ENCODE data around the gene SP4.

SP4 gene

GRCh38 chr7:21538936-21539495 is 111.1 kb downstream of the SP4 start:
- TF ChIP-seq EZH2 (IDR thresholded peaks at IDR 0.05; ENCODE audit: borderline replicate concordance, low read depth, low read length, severe bottlenecking) (no peak), CTCF (IDR thresholded peaks at IDR 0.05; ENCODE audit: borderline replicate concordance, extremely low read depth, low read length, poor library complexity, severe bottlenecking) (no peak)
- H3K4me3 ChIP-seq (ENCODE audit: low read depth in 1 of 2, low read length in 2 of 2) = no peak overlapping the region
- H3K9me3 ChIP-seq (ENCODE audit: insufficient read depth, low read length, severe bottlenecking) = no peaks in the 10 kb centered on the region
- peaks cover 6% of the 10 kb centered on the region for H3K27me3 ChIP-seq (ENCODE audit: insufficient read depth, low read length, poor library complexity)
- H4K20me1 ChIP-seq (ENCODE audit: insufficient read depth, low read length) = no peaks in the 10 kb centered on the region
- no peak for DNase-seq
- no peaks in the 10 kb centered on the region for H3K79me2 ChIP-seq (ENCODE audit: insufficient read depth, low read length)
- no peaks in the 10 kb centered on the region for H3K36me3 ChIP-seq (ENCODE audit: insufficient read depth, low read length)
- H3K27ac ChIP-seq (ENCODE audit: low read length) = no peak overlapping the region
- H3K4me2 ChIP-seq (ENCODE audit: insufficient read depth, low read length) = no peak overlapping the region
- no peak for ATAC-seq (ENCODE audit: insufficient read depth, low read depth)
- no peak overlapping the region for H3K9ac ChIP-seq (ENCODE audit: low read depth, low read length)
- no peaks in the 10 kb centered on the region for H3K4me1 ChIP-seq (ENCODE audit: insufficient read depth, low read length)
- H2AFZ ChIP-seq (ENCODE audit: low read depth, low read length) = no peak overlapping the region

GRCh38 chr7:21542891-21543527 is 115.1 kb downstream of the SP4 start, which contains the start of gene DNAH11:
Gene DNAH11 (plus strand): TSS chr7:21543039. CDS start chr7:21543246, 207 bp downstream.
- Histone ChIP-seq H3K27me3 (ENCODE audit: insufficient read depth, low read length, poor library complexity) (peaks cover 13% of the 10 kb centered on the region), H3K27ac (ENCODE audit: low read length) (no peak within 1 kb of the TSS), H3K4me1 (ENCODE audit: insufficient read depth, low read length) (no peaks in the 10 kb centered on the region), H2AFZ (ENCODE audit: low read depth, low read length) (no peak within 1 kb of the TSS), H4K20me1 (ENCODE audit: insufficient read depth, low read length) (no peaks in the 10 kb centered on the region), H3K4me2 (ENCODE audit: insufficient read depth, low read length) (no peak within 1 kb of the TSS), H3K36me3 (ENCODE audit: insufficient read depth, low read length) (no peaks in the 10 kb centered on the region), H3K79me2 (ENCODE audit: insufficient read depth, low read length) (no peaks in the 10 kb centered on the region), H3K9ac (ENCODE audit: low read depth, low read length) (no peak within 1 kb of the TSS), H3K9me3 (ENCODE audit: insufficient read depth, low read length, severe bottlenecking) (no peaks in the 10 kb centered on the region), H3K4me3 (ENCODE audit: low read depth in 1 of 2, low read length in 2 of 2) (no peak within 1 kb of the TSS)
- no peak for ATAC-seq (ENCODE audit: insufficient read depth, low read depth)
- no peak for DNase-seq
- TF ChIP-seq CTCF (IDR thresholded peaks at IDR 0.05; ENCODE audit: borderline replicate concordance, extremely low read depth, low read length, poor library complexity, severe bottlenecking) (no peak), EZH2 (IDR thresholded peaks at IDR 0.05; ENCODE audit: borderline replicate concordance, low read depth, low read length, severe bottlenecking) (no peak)

GRCh38 chr7:21543528-21544302 is 115.8 kb downstream of the SP4 start:
- Histone ChIP-seq H3K4me1 (ENCODE audit: insufficient read depth, low read length) (no peaks in the 10 kb centered on the region), H3K79me2 (ENCODE audit: insufficient read depth, low read length) (no peaks in the 10 kb centered on the region), H2AFZ (ENCODE audit: low read depth, low read length) (no peak overlapping the region), H3K9me3 (ENCODE audit: insufficient read depth, low read length, severe bottlenecking) (no peaks in the 10 kb centered on the region), H3K27me3 (ENCODE audit: insufficient read depth, low read length, poor library complexity) (peaks cover 13% of the 10 kb centered on the region), H3K36me3 (ENCODE audit: insufficient read depth, low read length) (no peaks in the 10 kb centered on the region), H3K9ac (ENCODE audit: low read depth, low read length) (no peak overlapping the region), H3K27ac (ENCODE audit: low read length) (no peak overlapping the region), H3K4me2 (ENCODE audit: insufficient read depth, low read length) (no peak overlapping the region), H3K4me3 (ENCODE audit: low read depth in 1 of 2, low read length in 2 of 2) (no peak overlapping the region), H4K20me1 (ENCODE audit: insufficient read depth, low read length) (no peaks in the 10 kb centered on the region)
- ATAC-seq (ENCODE audit: insufficient read depth, low read depth) (no peak), DNase-seq (no peak)
- no peak for TF ChIP-seq CTCF (IDR thresholded peaks at IDR 0.05; ENCODE audit: borderline replicate concordance, extremely low read depth, low read length, poor library complexity, severe bottlenecking)
- TF ChIP-seq EZH2 (IDR thresholded peaks at IDR 0.05; ENCODE audit: borderline replicate concordance, low read depth, low read length, severe bottlenecking) = no peak

Measured in DND-41 (cell line).